ENCODE results near the gene SH3RF2. TPM values are rescaled to one million over a fixed set of nuclear protein-coding genes. Genes with fewer than 3 reads are reported as not detected.

The SH3RF2 gene
- total and polyA plus RNA-seq, 2 of the 13 experiments (the other 11 are each of a cell fraction or from before 2014, with no cell fraction given) = 2.6 to 3.7 TPM

- TF ChIP-seq DMTF1 (CRISPR knock-in tag; IDR thresholded peaks at IDR 0.05) = no peak
Observed at GRCh38 chr5:146098047-146098446, 161.7 kb downstream of the SH3RF2 start (continued).

DNA sequence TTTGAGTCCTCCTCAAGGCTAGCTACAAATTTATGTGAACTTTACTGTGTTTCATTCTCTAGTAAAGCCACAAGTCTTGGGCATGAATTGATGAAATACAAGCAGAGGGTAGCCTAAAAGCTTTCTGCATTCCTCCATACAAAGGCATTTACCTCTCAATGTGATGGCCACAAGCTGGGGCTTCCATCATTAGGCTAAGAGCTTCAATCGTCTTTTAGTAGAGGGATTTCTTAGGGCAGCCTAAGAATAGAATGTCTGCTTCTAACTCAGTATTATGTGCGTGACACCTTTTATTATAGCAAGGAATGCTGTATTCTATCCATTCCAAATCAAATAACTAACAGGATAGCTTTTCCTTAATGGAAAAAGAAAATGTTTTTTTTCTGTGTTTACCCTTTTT, 165.3 kb downstream of the SH3RF2 start:
- ChIA-PET CTCF (ENCODE audit: low intra/inter-chr PET ratio, low total read pairs) (no interaction called here), POLR2A (no interaction called here)
- no peak for FAIRE-seq
- in situ Hi-C loops (cut with HindIII; ENCODE audit: extremely low pct_ligation_motif_present, low pct_unique_long_range_greater_than_20kb) = no loop called here
- no peaks in the 10 kb centered on the region for H3K9me3 ChIP-seq (ENCODE audit: low read length)
- WGBS (ENCODE audit: low lambda C conversion rate) = 76% methylated on average over 2 of the region's 2 CpGs
- intact Hi-C loops (cut with micrococcal nuclease; ENCODE audit: unreplicated experiment) = no loop called here
- no peaks in the 10 kb centered on the region for H3K36me3 ChIP-seq (replicated peaks in 1 of 2; ENCODE audit: control insufficient read depth in 1 of 2, insufficient read depth in 2 of 2, low read length in 2 of 2)
- no peak overlapping the region for H3K4me3 ChIP-seq (replicated peaks in 1 of 3; ENCODE audit: insufficient read depth in 1 of 3, low read depth in 2 of 3, low read length in 3 of 3)
- H3K9ac ChIP-seq (ENCODE audit: insufficient read depth, low read depth, low read length) = no peak overlapping the region
- H3K4me1 ChIP-seq (ENCODE audit: insufficient read depth, low read length) = no peaks in the 10 kb centered on the region
- no TSS peak for BruUV-seq (replicated peaks)
- H3K4me2 ChIP-seq (ENCODE audit: low read depth, low read length) = no peak overlapping the region
- H3K79me2 ChIP-seq (ENCODE audit: insufficient read depth, low read length) = no peaks in the 10 kb centered on the region
- H2AFZ ChIP-seq (ENCODE audit: low read length) = no peak overlapping the region
- H3K27ac ChIP-seq (ENCODE audit: extremely low read length, insufficient read depth, low read length) = no peak overlapping the region
- DNase-seq (ENCODE audit: low spot score) = no peak
- no peaks in the 10 kb centered on the region for H4K20me1 ChIP-seq (ENCODE audit: insufficient read depth, low read length)
- no peak for ATAC-seq
- no peaks in the 10 kb centered on the region for H3K27me3 ChIP-seq (ENCODE audit: control insufficient read depth in 1 of 2, insufficient read depth in 2 of 2, low read length in 2 of 2)
- TF ChIP-seq, protein P1, sequence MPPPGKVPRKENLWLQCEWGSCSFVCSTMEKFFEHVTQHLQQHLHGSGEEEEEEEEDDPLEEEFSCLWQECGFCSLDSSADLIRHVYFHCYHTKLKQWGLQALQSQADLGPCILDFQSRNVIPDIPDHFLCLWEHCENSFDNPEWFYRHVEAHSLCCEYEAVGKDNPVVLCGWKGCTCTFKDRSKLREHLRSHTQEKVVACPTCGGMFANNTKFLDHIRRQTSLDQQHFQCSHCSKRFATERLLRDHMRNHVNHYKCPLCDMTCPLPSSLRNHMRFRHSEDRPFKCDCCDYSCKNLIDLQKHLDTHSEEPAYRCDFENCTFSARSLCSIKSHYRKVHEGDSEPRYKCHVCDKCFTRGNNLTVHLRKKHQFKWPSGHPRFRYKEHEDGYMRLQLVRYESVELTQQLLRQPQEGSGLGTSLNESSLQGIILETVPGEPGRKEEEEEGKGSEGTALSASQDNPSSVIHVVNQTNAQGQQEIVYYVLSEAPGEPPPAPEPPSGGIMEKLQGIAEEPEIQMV (CRISPR knock-in tag; IDR thresholded peaks at IDR 0.05; ENCODE audit: low read depth) = no peak
- no peak for TF ChIP-seq SMARCE1 (IDR thresholded peaks at IDR 0.05; ENCODE audit: borderline replicate concordance)
- TF ChIP-seq CBX1 (IDR thresholded peaks at IDR 0.05; ENCODE audit: low read depth) = no peak
- TF ChIP-seq KLF12 (CRISPR knock-in tag; IDR thresholded peaks at IDR 0.05; ENCODE audit: borderline replicate concordance) = no peak
- no peak for TF ChIP-seq SIN3B (IDR thresholded peaks at IDR 0.05; ENCODE audit: low read length)
- no peak for TF ChIP-seq ZNF674 (CRISPR knock-in tag; IDR thresholded peaks at IDR 0.05; ENCODE audit: low read depth)
- no peak for TF ChIP-seq ZNF3 (CRISPR knock-in tag; IDR thresholded peaks at IDR 0.05)
- TF ChIP-seq REXO4 (CRISPR knock-in tag; IDR thresholded peaks at IDR 0.05; ENCODE audit: borderline replicate concordance) = no peak
- TF ChIP-seq, protein P2, sequence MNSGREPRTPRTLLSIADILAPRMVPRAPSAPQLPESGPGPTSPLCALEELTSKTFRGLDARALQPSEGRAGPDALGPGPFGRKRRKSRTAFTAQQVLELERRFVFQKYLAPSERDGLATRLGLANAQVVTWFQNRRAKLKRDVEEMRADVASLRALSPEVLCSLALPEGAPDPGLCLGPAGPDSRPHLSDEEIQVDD (CRISPR knock-in tag; IDR thresholded peaks at IDR 0.05; ENCODE audit: borderline replicate concordance) = no peak
- TF ChIP-seq ZSCAN31 (CRISPR knock-in tag; IDR thresholded peaks at IDR 0.05; ENCODE audit: low read depth) = no peak
- TF ChIP-seq ZSCAN22 (CRISPR knock-in tag; IDR thresholded peaks at IDR 0.05) = no peak
- TF ChIP-seq MXD1 (CRISPR knock-in tag; IDR thresholded peaks at IDR 0.05) = no peak
- TF ChIP-seq, protein P3, sequence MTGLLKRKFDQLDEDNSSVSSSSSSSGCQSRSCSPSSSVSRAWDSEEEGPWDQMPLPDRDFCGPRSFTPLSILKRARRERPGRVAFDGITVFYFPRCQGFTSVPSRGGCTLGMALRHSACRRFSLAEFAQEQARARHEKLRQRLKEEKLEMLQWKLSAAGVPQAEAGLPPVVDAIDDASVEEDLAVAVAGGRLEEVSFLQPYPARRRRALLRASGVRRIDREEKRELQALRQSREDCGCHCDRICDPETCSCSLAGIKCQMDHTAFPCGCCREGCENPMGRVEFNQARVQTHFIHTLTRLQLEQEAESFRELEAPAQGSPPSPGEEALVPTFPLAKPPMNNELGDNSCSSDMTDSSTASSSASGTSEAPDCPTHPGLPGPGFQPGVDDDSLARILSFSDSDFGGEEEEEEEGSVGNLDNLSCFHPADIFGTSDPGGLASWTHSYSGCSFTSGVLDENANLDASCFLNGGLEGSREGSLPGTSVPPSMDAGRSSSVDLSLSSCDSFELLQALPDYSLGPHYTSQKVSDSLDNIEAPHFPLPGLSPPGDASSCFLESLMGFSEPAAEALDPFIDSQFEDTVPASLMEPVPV (CRISPR knock-in tag; IDR thresholded peaks at IDR 0.05) = no peak
- TF ChIP-seq ZNF713 (CRISPR knock-in tag; IDR thresholded peaks at IDR 0.05) = no peak
- no peak for TF ChIP-seq HDAC1 (CRISPR knock-in tag; IDR thresholded peaks at IDR 0.05)
- no peak for TF ChIP-seq TCF7L2 (IDR thresholded peaks at IDR 0.05; ENCODE audit: low read depth, low read length)
- no peak for TF ChIP-seq ZNF703 (CRISPR knock-in tag; IDR thresholded peaks at IDR 0.05; ENCODE audit: borderline replicate concordance)
- no peak for TF ChIP-seq HMGA1 (CRISPR knock-in tag; conservative IDR thresholded peaks at IDR 0.05)
- TF ChIP-seq ESRRA (CRISPR knock-in tag; IDR thresholded peaks at IDR 0.05; ENCODE audit: low read depth) = no peak
